HG03439 (cell line): ENCODE results near the gene PORCN.
A peak's percentile ranks its signal among the peaks of the same experiment; 100 is the strongest.
"Not testable (repeated sequence)": the region's sequence is repeated elsewhere in the genome, so short reads cannot be mapped to it uniquely, and the experiment has no call there.

Experiments used
- ATAC-seq: cut with Tn5 transposase; IDR thresholded peaks from one replicate; pipeline ENCODE4 v1.9.1; 2021; ENCODE audit warnings: mild to moderate bottlenecking, moderate library complexity; ENCODE audit not compliant: unreplicated experiment

The PORCN gene

GRCh38 chrX:48539345-48540027 lies 30.7 kb downstream of the PORCN start, which contains the start of gene TBC1D25:
TBC1D25 (plus strand) TSS chrX:48539714; CDS start chrX:48539798, 84 bp downstream.
- peak; percentile 72 for ATAC-seq

DNA sequence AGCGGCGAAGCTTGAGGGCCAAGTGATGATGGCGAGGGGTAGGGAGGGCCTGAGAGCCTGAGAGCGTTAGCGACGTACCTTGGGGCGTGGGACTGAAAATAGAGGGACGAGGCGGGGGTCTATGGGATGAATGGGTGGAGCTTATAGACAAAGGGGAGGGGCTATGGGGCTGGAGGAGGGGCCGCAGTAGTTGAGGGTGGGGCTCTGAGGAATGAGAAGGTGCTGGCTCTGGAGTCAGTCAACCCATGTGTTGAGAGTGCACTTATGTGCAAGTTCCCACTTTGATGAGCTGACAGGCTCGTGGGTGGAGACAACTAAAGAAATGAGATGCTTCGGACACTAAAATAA lies 31.2 kb downstream of the PORCN start:
- ATAC-seq: peak; percentile 27

GRCh38 chrX:48540480-48540879 lies 31.7 kb downstream of the PORCN start:
- no peak for ATAC-seq

- no peak for ATAC-seq
Observed at GRCh38 chrX:48541140-48541814, 32.5 kb downstream of the PORCN start.

DNA sequence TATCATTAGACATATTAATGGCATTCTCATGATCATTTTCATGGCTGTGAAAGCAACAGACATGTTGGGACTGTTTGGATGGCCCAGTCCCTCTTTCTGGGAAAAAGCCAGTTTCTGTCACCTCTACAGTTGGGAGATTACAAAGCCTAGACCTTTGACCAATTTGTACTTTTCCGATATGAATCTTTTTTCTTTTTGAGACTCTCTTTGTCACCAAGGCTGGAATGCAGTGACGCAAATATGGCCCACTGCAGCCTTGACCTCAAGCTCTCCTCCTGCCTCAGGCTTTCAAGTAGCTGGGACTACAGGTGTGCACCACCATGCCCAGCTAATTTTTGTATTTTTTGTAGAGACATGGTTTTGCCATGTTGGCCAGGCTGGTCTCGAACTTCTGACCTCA lies 40.1 kb downstream of the PORCN start:
- ATAC-seq: no peak

GRCh38 chrX:48555731-48556325 lies 47.0 kb downstream of the PORCN start:
- not testable (repeated sequence) for ATAC-seq

DNA sequence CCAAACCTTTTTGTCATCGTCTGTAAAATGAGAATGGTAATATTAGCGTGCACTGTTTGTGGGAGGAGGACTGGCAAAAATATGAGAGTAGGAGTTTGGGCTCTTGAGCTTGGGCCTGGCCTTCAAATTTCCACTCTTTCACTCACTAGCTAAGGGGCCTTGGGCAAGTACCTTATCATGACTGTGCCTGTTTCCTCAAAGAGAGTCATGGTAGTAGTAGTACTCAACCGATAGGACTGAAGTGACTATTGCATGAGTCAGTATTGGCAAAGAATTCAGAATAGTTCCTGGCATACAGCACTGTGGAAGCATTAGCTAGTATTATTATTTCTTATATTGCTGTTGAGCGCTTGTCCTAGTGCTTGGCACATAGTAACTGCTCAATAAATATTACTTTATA lies 49.5 kb downstream of the PORCN start:
- no peak for ATAC-seq

GRCh38 chrX:48559636-48560035 lies 50.8 kb downstream of the PORCN start:
- no peak for ATAC-seq

DNA sequence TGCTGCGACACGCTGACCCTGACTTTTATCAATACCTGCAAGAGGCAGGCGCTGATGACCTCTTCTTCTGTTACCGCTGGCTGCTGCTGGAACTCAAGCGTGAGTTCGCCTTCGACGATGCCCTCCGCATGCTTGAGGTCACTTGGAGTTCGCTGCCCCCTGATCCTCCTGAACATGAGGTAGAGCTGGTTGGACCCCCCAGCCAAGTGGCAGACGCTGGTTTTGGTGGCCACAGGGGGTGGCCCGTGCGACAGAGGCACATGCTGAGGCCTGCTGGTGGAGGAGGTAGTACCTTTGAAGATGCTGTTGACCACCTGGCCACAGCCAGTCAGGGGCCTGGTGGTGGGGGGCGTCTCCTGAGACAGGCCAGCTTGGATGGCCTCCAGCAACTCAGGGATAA lies 51.3 kb downstream of the PORCN start:
- no peak for ATAC-seq

DNA sequence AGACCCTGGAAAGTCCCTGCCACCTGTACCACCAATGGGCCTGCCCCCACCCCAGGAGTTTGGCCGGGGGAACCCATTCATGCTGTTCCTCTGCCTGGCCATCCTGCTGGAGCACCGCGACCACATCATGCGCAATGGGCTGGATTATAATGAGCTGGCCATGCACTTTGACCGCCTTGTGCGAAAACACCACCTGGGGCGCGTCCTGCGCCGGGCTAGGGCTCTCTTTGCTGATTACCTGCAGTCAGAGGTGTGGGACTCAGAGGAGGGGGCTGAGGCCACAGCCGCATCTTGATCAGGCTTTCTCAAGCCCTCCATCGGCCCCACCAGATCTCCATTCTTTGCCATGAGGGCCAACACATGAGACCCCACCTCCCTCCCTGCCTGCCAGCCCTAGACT lies 51.9 kb downstream of the PORCN start:
- ATAC-seq: no peak

DNA sequence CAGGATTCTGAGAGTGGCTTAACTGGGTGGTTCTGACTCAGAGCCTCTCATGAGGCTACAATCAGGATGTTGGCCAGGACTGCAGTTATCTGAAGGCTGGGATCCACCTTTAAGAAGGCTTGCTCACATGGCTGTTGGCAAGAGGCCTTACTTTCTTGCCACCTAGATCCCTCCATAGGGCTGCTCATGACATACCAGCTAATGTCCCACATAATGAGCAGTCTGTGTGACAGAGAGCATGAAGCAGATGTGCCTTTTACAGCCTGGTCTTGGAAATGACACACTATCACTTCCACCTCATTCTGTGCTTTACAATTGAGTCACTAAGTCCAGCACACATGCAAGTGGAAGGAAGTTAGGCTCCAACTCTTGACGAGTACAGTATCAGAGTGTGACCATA lies 61.2 kb downstream of the PORCN start:
- no peak for ATAC-seq
